ENCODE data around the gene HS6ST3. TPM values are rescaled to one million over a fixed set of nuclear protein-coding genes. Genes with fewer than 3 reads are reported as not detected.

The HS6ST3 gene
- total RNA-seq, 1 experiment from 2014 or later = 0.03 TPM

DNA sequence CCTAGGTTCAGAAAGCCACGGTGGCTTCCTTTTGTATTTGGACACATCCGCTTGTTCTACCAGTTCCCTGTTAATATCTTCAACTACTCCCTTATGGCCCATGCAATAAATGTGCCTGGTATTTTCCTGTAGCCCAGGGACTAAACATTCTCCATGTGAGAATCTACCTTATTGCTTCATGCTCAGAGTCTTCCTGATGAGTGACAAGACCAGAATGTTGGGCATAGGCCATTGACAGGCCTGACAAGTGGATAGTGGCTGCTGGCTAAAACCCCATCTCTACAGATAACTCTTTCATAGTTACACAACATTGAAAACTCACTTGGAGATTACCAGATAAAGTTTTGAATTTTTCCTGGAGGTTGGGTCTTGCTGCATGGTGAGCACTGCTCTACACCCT, 449.9 kb downstream of the HS6ST3 start:
- in situ Hi-C loops (cut with HindIII; ENCODE audit: low pct_unique_long_range_greater_than_20kb, low sequenced_read_pairs) = no loop called here
- no peak for DNase-seq (ENCODE audit: low read depth, low spot score)

DNA sequence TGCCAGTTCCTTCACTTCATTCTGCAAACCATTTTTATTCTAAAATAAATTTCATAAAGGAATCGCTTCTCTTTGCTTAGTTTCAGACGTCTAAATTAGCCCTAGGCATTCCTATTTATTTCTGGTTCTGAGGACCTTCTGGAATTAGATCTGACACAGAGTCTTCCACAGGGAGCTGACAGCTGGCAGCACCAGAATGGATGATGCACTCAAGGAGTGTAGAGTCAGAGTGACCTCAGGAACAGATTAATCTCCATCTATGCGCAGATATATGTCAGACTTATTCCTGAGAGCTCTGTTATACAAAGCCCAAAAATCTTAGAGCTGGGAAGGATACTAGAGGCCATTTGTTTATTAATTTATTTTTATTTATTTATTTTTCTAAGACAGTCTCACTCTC, 450.8 kb downstream of the HS6ST3 start:
- DNase-seq (ENCODE audit: low read depth, low spot score) = no peak
- in situ Hi-C loops (cut with HindIII; ENCODE audit: low pct_unique_long_range_greater_than_20kb, low sequenced_read_pairs) = no loop called here

DNA sequence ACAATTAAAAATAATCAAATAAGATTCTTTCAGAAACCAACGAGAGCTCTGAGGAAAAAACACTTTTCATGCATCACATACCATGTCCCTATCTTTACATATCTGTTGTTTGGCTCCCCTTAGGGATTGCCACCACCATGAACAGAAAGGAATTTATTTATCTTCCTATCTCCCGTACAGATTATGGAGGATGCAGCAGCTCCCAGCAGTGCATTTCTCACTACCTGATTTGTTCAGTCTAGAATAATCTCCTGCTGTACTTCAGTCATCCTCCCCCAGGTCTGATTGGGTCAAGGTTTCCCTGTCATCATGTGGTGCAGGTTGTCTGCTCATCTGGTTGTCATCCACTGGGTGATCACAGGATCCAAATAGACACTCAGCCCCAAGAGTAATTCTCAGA, 453.1 kb downstream of the HS6ST3 start:
- no peak for DNase-seq (ENCODE audit: low read depth, low spot score)
- in situ Hi-C loops (cut with HindIII; ENCODE audit: low pct_unique_long_range_greater_than_20kb, low sequenced_read_pairs) = no loop called here

DNA sequence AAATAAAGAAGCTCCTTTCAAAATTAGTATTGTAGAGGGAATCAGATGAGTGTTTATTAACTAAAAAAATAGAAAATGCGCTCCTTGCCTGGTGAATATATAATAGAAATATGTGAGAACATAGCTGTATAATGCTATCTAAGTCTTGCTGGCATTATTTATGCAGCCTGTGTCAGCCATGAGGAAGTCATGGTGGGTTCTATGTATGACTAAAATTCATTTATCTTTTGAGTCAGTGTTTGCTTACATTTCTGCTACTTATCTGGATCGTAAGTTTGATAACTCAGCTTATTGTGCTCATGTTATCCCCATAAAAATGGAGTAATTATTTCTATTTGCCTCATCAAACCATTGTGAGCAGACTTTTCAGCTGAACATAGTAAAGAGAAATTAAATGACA, 455.1 kb downstream of the HS6ST3 start:
- no peak for DNase-seq (ENCODE audit: low read depth, low spot score)
- in situ Hi-C loops (cut with HindIII; ENCODE audit: low pct_unique_long_range_greater_than_20kb, low sequenced_read_pairs) = no loop called here

DNA sequence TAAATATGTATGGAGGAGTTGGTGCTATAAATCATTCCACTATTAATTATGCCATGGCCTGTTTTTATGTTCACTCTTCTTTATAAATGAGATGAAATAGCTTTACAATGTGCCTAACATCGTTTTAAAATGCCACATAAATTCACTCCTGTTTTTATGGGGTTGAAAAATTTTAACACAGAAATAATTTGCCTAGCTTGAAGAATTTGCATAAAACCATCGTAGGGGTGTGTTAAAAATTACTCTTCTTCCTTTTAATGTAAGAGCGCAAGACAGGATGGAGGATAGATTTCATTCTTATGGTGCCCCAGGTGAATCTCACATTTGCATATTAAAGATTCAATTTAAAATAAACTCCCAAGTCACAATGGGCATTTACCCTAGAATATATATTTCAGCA, 456.6 kb downstream of the HS6ST3 start:
- no peak for DNase-seq (ENCODE audit: low read depth, low spot score)
- in situ Hi-C loops (cut with HindIII; ENCODE audit: low pct_unique_long_range_greater_than_20kb, low sequenced_read_pairs) = no loop called here

DNA sequence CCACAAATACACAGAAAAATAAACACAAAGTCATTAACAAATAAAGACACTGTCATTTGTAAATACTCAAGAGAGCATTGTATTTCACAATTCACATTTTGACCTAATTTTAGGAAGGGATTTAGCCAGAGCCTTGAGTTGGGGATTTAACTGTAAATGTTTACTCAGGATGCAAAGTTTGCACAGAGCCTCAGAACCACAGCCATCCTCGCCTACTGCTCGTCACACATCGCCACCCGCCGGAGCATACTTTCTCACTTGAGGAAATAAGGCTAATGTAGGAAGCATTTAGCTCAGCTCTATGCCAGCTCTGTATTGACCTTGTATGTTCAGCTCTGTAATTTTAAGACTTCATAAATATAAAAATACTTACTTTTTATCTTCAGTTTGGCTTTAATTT, 461.6 kb downstream of the HS6ST3 start:
- DNase-seq (ENCODE audit: low read depth, low spot score) = no peak
- in situ Hi-C loops (cut with HindIII; ENCODE audit: low pct_unique_long_range_greater_than_20kb, low sequenced_read_pairs) = no loop called here

DNA sequence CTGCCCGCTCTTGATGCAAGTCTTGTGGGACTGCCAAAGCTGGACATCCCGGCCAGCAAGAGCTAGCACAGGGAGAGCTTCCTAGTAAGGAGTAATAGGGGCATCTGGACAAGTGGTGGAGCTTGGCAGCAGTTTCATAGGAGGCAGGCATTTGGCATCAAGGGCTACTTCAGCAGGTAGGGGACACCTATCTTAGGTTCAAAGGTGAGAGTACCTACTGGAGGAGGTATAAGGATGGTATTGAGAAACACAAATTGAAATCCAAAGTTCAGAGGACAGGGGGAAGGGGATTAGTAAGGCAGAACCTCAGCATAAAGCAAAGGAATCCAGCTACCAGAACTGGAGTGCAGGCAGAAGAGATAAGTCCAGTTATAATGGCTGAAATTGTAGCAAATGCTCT, 462.7 kb downstream of the HS6ST3 start:
- no peak for DNase-seq (ENCODE audit: low read depth, low spot score)
- in situ Hi-C loops (cut with HindIII; ENCODE audit: low pct_unique_long_range_greater_than_20kb, low sequenced_read_pairs) = no loop called here

DNA sequence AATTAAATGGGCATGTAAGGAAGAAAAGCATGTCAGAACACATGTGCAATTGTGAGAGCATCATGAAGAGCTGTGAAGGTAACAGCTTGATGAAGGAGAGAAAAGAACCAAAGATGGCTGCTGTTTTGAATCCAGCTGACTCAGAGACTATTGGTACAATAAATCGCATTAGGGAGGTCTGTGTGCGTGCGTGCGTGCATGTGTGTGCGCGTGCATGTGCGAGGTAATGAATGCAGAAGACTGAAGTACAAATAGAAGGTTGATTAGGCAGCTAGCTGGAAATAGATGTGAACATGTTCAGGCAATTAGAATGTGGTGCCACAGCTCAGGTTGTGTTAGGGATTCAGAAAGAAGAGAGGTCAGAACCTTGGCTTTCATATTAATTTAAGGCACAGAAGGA, 463.9 kb downstream of the HS6ST3 start:
- in situ Hi-C loops (cut with HindIII; ENCODE audit: low pct_unique_long_range_greater_than_20kb, low sequenced_read_pairs) = no loop called here
- no peak for DNase-seq (ENCODE audit: low read depth, low spot score)

DNA sequence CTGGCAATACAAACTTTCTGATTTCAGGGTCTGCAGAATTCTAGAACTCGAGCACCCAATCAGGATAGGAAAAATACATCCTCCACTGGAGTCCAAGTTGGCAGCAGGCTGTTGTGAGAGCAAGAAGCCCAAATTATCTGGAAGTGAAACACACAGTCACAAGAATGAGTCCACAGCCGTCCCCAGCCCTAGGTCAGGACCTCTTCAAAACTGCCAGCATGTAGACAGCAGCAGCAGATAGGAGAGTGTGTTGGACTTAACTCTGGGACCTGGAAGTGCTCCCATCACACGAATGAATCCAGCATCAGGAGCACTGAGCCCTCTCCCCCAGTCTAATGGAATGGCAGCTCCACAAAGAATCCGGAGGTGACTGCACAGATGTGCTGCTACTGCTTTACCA, 483.7 kb downstream of the HS6ST3 start:
- DNase-seq (ENCODE audit: low read depth, low spot score) = no peak
- in situ Hi-C loops (cut with HindIII; ENCODE audit: low pct_unique_long_range_greater_than_20kb, low sequenced_read_pairs) = no loop called here

DNA sequence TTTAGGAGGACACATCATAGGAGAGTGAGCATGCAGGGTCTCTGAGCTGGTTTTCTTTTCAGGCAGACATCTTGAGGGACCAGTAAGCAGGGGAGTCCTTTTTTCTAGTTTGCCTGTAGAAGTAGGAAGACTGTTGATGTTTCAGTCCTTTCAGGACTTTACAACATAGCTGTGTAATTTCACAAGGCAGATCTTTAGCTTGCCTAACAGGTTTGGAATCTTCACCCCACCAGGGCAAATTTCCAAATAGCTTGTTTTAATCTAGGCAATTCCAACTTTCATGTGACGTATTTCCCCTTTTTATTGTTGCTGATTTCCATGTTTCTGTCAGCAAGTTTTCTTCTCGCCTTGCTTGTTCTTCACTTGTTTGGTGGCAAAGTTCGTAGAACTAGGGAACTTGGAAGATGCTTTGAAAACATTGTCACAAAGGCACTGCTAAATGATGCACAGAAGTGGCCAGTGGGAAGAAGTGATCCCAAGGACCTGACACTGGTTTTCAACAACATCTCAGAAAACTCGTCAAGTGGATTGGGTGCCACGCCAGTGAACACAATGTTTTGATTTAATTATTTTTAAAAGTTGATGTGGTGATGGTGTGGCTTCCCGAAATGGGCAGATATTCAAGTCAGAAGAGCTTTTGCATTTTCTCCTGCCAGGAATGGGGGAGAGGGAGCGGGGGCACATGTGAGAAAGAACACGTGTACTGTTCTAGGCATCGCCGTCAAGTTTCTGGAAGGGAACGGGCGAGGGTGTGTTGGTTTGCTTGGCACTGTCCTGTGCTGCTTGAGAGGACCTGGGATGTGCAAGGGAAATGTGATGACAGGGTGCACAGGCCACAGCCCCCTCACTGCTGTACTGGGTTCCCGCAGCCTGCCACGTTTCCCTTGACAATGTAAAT, 485.8 kb downstream of the HS6ST3 start:
- DNase-seq (ENCODE audit: low read depth, low spot score) = no peak
- in situ Hi-C loops (cut with HindIII; ENCODE audit: low pct_unique_long_range_greater_than_20kb, low sequenced_read_pairs) = no loop called here

DNA sequence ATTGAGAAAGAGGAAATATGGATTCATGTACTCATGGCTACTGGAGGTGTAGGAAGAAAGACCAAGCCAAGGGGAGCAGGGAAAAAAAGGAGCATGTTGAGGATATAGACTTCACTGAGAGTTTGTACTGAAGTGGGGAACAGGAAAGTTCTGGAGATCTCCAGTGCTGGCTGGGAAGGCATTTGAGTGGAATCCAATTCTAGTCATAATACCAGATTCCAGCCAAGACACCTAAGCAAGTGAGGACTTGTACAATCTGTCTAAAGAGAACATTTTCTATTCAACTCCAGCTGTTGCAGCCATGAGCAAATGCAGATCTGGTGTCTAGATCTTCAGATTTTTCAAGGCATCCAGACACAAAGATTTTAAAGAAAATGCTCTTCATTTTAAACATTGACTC, 491.8 kb downstream of the HS6ST3 start:
- no peak for DNase-seq (ENCODE audit: low read depth, low spot score)
- in situ Hi-C loops (cut with HindIII; ENCODE audit: low pct_unique_long_range_greater_than_20kb, low sequenced_read_pairs) = no loop called here

DNA sequence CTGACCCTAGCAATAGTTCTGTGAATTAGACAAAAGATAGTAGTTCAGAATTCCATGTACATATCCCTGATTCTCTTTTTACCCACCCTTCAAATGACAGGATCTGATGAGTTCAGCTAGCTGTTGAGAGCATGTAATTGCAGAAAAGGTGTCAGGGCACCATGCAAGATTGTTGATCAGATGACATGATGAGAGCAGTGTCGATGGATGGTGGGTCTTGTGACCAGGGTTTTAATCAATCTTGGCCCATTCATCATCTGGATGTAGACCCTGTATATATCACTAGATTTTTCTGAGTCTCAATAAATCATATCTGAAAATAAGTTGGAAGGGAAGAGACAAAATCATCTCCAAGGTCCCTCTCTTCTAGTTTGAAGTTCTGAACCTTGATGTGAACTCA, 525.3 kb downstream of the HS6ST3 start:
- no peak for DNase-seq (ENCODE audit: low read depth, low spot score)
- in situ Hi-C loops (cut with HindIII; ENCODE audit: low pct_unique_long_range_greater_than_20kb, low sequenced_read_pairs) = no loop called here

DNA sequence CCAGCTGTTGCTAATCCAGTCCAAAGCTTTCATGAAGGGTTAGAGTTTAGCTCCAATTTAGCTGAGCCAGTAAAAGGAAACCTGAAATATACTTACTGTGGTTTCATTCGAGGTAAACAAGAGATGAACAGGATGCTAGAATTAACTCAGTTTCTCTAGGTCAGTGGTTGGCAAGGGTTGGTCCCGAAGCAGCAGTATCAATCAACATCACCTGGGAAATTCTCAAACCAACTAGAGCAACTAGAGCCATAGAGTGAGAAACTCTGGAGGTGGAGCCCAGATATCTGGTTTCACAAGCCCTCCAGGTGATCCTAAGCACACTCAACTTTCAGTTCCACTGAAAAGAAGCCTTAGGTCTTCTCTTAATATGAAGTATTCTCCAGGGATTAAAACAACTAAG, 527.6 kb downstream of the HS6ST3 start:
- in situ Hi-C loops (cut with HindIII; ENCODE audit: low pct_unique_long_range_greater_than_20kb, low sequenced_read_pairs) = no loop called here
- no peak for DNase-seq (ENCODE audit: low read depth, low spot score)

DNA sequence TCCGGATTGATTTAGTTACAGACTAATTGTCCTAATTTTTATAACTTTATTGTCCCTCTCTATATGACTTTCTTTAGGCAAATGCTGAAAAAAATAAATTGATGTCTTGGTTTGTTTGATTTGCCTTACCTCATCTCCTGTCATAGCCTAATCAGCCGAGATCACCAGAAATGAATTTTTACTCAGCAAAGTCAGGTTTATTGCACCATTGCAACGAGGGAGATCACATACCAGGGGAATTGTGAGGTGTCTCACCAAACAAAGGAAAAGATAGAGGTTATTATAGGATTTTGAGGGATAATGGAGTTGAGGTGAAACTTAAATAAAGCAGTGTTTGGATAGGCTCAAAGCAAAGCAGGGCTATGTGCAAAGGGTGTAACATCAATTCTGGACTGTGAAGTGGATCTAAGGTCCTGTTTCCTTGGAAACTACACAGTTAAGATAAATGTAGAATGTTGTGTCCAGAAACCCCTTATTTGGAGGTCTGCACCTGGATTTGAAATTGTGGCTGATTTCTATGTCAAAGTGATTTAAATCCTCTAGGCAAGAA, 531.8 kb downstream of the HS6ST3 start:
- no peak for DNase-seq (ENCODE audit: low read depth, low spot score)
- in situ Hi-C loops (cut with HindIII; ENCODE audit: low pct_unique_long_range_greater_than_20kb, low sequenced_read_pairs) = no loop called here

DNA sequence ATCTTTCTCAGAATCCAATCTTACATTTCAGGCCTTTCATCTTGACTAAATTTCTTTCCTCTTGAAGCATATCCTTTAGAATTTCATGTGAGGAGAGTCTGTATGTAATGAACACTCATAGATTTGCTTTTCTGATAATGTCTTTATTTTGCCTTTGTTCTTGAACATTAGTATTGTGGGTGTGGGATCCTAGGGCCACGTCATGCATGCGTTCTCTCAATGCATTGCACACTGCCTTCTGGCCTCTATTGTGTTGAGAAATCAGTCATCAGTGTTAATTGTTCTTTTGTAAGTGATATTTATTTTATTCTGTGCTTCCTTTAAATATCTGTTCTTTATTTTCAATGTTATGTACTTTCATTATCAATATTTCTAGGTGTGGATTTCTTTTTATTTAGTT, 539.4 kb downstream of the HS6ST3 start:
- in situ Hi-C loops (cut with HindIII; ENCODE audit: low pct_unique_long_range_greater_than_20kb, low sequenced_read_pairs) = no loop called here

DNA sequence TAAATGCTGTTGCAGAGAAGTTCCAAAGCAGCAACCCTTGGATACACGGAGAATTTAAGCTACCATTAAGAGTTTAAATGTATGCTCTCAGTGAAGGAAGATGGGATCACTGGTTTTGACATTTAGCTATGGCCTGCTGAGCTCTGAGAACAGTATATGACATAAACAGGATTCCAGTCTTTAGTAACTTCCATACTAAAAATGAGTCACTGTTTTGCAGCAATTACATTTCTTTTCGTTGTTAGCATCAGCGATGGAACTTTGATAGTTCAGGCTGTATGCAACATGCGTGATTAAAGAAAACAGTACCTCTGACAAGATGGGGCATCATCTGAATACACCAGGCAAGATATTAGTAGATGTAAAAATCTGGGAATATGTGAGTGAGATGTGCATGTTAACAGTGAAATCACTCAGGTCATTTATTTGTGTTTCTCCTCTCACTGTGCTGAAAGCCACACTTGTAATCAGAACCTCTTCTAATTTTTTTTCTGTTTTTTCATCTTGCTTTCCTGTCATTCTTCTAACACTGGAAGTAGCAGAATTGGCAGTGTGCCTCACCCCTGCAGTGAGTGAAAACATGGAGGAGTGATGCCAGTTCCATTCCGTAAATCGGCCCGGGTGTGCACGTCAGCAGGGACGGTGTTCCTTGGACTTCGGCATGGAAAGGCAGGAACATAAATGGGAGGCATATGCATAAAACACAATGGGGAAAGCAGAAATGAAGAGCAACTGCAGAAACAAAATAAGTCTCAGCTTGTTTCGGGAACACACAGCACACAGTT, 542.8 kb downstream of the HS6ST3 start:
- in situ Hi-C loops (cut with HindIII; ENCODE audit: low pct_unique_long_range_greater_than_20kb, low sequenced_read_pairs) = no loop called here
- no peak for DNase-seq (ENCODE audit: low read depth, low spot score)

More for the DNA sequence above, 539.4 kb downstream of the HS6ST3 start:
- DNase-seq (ENCODE audit: low read depth, low spot score) = no peak

DNA sequence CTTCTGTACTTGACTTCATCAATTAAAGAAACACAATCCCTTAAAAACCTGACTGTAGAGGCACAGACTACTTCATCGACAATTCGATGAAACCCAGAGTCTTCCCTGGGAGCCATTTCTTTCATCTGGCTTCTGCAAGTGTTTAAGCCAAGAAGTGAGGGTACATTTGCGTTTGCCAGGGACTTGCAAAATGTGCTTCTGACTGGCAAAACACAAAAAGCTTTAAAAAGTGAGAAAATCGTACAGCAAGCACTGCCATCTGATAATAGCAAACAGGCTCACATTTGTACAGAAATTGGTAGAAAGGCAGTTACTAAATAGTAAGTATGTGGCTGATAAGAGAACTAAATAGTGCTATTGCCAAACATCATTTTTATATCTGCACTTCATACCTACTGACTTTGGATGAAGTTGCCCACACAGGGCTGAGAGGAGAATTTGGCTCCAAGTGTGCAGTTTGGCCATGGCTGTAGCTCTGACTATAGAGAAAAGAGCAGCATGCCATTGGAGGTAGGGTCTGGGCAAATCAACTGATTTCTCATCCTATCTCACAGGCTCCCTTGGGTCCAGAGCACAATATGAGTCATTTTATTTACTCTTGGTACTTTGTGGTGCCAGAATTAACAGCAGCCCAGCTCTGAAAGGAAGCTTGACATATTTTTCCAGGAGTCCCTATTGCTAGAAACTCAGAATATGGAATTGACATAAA, 546.2 kb downstream of the HS6ST3 start:
- DNase-seq (ENCODE audit: low read depth, low spot score) = no peak

DNA sequence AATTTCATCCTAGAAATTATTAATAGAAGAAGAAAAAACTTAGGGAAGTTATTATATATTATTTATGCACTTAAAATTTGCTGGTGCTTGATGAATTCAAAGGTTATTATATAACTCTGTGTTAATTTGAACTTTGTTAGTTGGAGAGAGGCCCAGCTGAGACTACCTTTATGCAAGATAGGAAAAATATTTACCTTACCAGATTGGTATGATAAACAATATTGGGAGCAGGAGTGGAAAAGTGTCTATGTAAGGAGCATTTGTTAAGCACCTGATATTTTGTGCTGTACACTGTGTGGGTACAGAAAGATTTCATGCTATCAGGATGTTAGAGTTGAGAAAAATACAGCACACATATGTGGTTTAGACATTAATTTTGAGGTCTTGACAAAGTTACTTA, 547.1 kb downstream of the HS6ST3 start:
- DNase-seq (ENCODE audit: low read depth, low spot score) = no peak
- in situ Hi-C loops (cut with HindIII; ENCODE audit: low pct_unique_long_range_greater_than_20kb, low sequenced_read_pairs) = no loop called here

More for the DNA sequence above, 546.2 kb downstream of the HS6ST3 start:
- in situ Hi-C loops (cut with HindIII; ENCODE audit: low pct_unique_long_range_greater_than_20kb, low sequenced_read_pairs) = no loop called here
